ENCODE measurements around the gene GUSB. TPM values are rescaled to one million over a fixed set of nuclear protein-coding genes. Genes with fewer than 3 reads are reported as not detected.

GUSB gene
- total and polyA plus RNA-seq, 9 of the 15 experiments (the other 6 are each of a cell fraction or from before 2014, with no cell fraction given), result 22.7 to 102 (median 60.1) TPM

DNA sequence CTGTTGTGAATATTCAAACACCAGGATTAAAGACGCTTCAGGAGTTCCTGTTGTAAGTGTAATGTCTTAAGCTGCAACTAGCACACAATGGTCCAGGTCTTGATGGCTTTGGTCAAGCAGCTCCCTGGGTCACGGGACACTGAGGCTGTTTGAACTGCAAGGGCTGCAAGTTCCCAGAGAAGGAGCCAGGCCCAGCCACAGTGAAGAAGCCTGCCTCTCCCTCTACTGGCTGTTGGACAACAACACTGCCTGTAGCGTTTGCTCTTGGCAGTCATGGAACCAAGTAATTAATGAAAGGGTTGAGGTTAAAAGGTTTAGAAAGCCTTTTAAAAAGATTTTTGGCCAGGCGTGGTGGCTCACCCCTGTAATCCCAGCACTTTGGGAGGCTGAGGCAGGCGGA is 31.9 kb upstream of the GUSB start (continued):
- TF ChIP-seq, protein P1, sequence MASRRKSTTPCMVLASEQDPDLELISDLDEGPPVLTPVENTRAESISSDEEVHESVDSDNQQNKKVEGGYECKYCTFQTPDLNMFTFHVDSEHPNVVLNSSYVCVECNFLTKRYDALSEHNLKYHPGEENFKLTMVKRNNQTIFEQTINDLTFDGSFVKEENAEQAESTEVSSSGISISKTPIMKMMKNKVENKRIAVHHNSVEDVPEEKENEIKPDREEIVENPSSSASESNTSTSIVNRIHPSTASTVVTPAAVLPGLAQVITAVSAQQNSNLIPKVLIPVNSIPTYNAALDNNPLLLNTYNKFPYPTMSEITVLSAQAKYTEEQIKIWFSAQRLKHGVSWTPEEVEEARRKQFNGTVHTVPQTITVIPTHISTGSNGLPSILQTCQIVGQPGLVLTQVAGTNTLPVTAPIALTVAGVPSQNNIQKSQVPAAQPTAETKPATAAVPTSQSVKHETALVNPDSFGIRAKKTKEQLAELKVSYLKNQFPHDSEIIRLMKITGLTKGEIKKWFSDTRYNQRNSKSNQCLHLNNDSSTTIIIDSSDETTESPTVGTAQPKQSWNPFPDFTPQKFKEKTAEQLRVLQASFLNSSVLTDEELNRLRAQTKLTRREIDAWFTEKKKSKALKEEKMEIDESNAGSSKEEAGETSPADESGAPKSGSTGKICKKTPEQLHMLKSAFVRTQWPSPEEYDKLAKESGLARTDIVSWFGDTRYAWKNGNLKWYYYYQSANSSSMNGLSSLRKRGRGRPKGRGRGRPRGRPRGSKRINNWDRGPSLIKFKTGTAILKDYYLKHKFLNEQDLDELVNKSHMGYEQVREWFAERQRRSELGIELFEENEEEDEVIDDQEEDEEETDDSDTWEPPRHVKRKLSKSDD (conservative IDR thresholded peaks at IDR 0.05; ENCODE audit: low read length), result no peak
- TF ChIP-seq RAD51 (IDR thresholded peaks at IDR 0.05; ENCODE audit: borderline replicate concordance, low read depth), result 0 out of 2 replicates have a peak, but pooled peaks have one; percentile 9
- TF ChIP-seq TCF7L2 (IDR thresholded peaks at IDR 0.05; ENCODE audit: low read depth, low read length), result no peak
- no peak for TF ChIP-seq RBBP5 (IDR thresholded peaks at IDR 0.05; ENCODE audit: borderline replicate concordance, insufficient read depth, low read length, poor library complexity, severe bottlenecking)
- no peak for TF ChIP-seq ZBTB17 (CRISPR knock-in tag; IDR thresholded peaks at IDR 0.05)
- TF ChIP-seq, protein P2, sequence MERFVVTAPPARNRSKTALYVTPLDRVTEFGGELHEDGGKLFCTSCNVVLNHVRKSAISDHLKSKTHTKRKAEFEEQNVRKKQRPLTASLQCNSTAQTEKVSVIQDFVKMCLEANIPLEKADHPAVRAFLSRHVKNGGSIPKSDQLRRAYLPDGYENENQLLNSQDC (CRISPR knock-in tag; IDR thresholded peaks at IDR 0.05), result no peak
- TF ChIP-seq ZKSCAN8 (CRISPR knock-in tag; IDR thresholded peaks at IDR 0.05), result no peak
- TF ChIP-seq ZNF239 (CRISPR knock-in tag; IDR thresholded peaks at IDR 0.05), result no peak
- TF ChIP-seq TAF1 (IDR thresholded peaks at IDR 0.05; ENCODE audit: control insufficient read depth, extremely low read depth, insufficient read depth, low read length, severe bottlenecking), result no peak
- TF ChIP-seq FUS (optimal IDR thresholded peaks at IDR 0.05; ENCODE audit: low read depth, low read length), result no peak
- TF ChIP-seq, protein P3, sequence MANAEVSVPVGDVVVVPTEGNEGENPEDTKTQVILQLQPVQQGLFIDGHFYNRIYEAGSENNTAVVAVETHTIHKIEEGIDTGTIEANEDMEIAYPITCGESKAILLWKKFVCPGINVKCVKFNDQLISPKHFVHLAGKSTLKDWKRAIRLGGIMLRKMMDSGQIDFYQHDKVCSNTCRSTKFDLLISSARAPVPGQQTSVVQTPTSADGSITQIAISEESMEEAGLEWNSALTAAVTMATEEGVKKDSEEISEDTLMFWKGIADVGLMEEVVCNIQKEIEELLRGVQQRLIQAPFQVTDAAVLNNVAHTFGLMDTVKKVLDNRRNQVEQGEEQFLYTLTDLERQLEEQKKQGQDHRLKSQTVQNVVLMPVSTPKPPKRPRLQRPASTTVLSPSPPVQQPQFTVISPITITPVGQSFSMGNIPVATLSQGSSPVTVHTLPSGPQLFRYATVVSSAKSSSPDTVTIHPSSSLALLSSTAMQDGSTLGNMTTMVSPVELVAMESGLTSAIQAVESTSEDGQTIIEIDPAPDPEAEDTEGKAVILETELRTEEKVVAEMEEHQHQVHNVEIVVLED (CRISPR knock-in tag; IDR thresholded peaks at IDR 0.05), result no peak
- no peak for TF ChIP-seq ZNF644 (tag; IDR thresholded peaks at IDR 0.05; ENCODE audit: low read depth)
- no peak for TF ChIP-seq MAFG (tag; conservative IDR thresholded peaks at IDR 0.05)
- TF ChIP-seq MAFK (IDR thresholded peaks at IDR 0.05; ENCODE audit: low read length), result 0 out of 2 replicates have a peak, but pooled peaks have one; percentile 21
- TF ChIP-seq MTA1 (IDR thresholded peaks at IDR 0.05; ENCODE audit: borderline replicate concordance), result no peak
- no peak for TF ChIP-seq CBX5 (IDR thresholded peaks at IDR 0.05; ENCODE audit: borderline replicate concordance, low read depth)
- no peak for TF ChIP-seq DNMT1 (IDR thresholded peaks at IDR 0.05)
- TF ChIP-seq, protein P4, sequence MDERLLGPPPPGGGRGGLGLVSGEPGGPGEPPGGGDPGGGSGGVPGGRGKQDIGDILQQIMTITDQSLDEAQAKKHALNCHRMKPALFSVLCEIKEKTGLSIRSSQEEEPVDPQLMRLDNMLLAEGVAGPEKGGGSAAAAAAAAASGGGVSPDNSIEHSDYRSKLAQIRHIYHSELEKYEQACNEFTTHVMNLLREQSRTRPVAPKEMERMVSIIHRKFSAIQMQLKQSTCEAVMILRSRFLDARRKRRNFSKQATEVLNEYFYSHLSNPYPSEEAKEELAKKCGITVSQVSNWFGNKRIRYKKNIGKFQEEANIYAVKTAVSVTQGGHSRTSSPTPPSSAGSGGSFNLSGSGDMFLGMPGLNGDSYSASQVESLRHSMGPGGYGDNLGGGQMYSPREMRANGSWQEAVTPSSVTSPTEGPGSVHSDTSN (CRISPR knock-in tag; IDR thresholded peaks at IDR 0.05; ENCODE audit: low read depth), result no peak
- TF ChIP-seq, protein P4 (tag; conservative IDR thresholded peaks at IDR 0.05; ENCODE audit: low read depth), result 0 out of 2 replicates have a peak, but pooled peaks have one; percentile 6
- no peak for TF ChIP-seq TEAD4 (IDR thresholded peaks at IDR 0.05; ENCODE audit: low read length)
- TF ChIP-seq TEAD4 (CRISPR knock-in tag; IDR thresholded peaks at IDR 0.05; ENCODE audit: borderline replicate concordance), result no peak

All from K562 (cell line).